ENCODE data around the gene MEG3.

DNA sequence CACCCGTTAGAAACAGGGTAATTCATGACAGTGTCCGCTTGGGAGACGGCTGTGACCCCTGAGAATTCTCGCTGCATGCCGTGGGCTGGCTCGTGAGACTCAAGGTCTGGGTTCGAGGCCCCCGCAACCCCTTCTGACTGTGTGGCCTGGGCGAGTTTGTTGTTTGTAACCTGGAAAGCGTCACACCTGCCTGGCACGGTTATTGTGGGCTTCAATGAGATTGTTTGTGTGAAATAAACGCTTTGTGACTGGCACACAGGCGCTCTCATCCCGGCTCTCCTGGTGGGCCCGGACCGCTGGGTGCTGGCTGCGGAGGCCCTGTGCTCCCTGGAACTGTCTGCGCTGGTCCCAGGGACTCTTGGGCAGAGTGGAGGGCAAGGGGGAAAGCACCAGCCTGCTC, 33.9 kb downstream of the MEG3 start:
- no peak for TF ChIP-seq POLR2AphosphoS5 (IDR thresholded peaks at IDR 0.05; ENCODE audit: low read depth)
- TF ChIP-seq CTCF (conservative IDR thresholded peaks at IDR 0.05; ENCODE audit: low read depth in 2 of 2), result no peak
- TF ChIP-seq ZNF114 (CRISPR knock-in tag; IDR thresholded peaks at IDR 0.05), result no peak
- TF ChIP-seq EZH2 (IDR thresholded peaks at IDR 0.05; ENCODE audit: low read depth, unreplicated experiment), result no peak
- TF ChIP-seq, protein P1, sequence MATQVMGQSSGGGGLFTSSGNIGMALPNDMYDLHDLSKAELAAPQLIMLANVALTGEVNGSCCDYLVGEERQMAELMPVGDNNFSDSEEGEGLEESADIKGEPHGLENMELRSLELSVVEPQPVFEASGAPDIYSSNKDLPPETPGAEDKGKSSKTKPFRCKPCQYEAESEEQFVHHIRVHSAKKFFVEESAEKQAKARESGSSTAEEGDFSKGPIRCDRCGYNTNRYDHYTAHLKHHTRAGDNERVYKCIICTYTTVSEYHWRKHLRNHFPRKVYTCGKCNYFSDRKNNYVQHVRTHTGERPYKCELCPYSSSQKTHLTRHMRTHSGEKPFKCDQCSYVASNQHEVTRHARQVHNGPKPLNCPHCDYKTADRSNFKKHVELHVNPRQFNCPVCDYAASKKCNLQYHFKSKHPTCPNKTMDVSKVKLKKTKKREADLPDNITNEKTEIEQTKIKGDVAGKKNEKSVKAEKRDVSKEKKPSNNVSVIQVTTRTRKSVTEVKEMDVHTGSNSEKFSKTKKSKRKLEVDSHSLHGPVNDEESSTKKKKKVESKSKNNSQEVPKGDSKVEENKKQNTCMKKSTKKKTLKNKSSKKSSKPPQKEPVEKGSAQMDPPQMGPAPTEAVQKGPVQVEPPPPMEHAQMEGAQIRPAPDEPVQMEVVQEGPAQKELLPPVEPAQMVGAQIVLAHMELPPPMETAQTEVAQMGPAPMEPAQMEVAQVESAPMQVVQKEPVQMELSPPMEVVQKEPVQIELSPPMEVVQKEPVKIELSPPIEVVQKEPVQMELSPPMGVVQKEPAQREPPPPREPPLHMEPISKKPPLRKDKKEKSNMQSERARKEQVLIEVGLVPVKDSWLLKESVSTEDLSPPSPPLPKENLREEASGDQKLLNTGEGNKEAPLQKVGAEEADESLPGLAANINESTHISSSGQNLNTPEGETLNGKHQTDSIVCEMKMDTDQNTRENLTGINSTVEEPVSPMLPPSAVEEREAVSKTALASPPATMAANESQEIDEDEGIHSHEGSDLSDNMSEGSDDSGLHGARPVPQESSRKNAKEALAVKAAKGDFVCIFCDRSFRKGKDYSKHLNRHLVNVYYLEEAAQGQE (IDR thresholded peaks at IDR 0.05; ENCODE audit: unreplicated experiment), result no peak
- TF ChIP-seq EZH2phosphoT487 (IDR thresholded peaks at IDR 0.05; ENCODE audit: unreplicated experiment), result no peak
- no peak for TF ChIP-seq JUNB (IDR thresholded peaks at IDR 0.05; ENCODE audit: unreplicated experiment)
- TF ChIP-seq CREB1 (CRISPR knock-in tag; IDR thresholded peaks at IDR 0.05; ENCODE audit: low read depth), result no peak
- no peak for TF ChIP-seq ZNF462 (CRISPR knock-in tag; IDR thresholded peaks at IDR 0.05)
- TF ChIP-seq NANOG (IDR thresholded peaks at IDR 0.05; ENCODE audit: borderline replicate concordance), result no peak

All from GM23338 (cell line).